DND-41 (cell line): ENCODE measurements around the gene FAM222A.

Experiments
- ATAC-seq: fragments of 200-7000 bp; cut with Tn5 transposase; 3 replicates; pipeline ENCODE4 v1.9.1; 2021; ENCODE audit warnings: low read depth; ENCODE audit not compliant: insufficient read depth
- DNase-seq: peaks from one replicate; pipeline ENCODE4 v3.0.0-alpha.2; 2020
- H2AFZ ChIP-seq: 2 replicates; pipeline ENCODE4 v1.6.0; 2012; ENCODE audit warnings: low read depth, low read length
- H3K27ac ChIP-seq: 2 replicates; pipeline ENCODE4 v1.5.1; 2012; ENCODE audit warnings: low read length, inconsistent platforms
- H3K27me3 ChIP-seq: fragments of 200-600 bp; sonication (generic); 2 replicates; pipeline ENCODE4 v1.6.0; 2012; ENCODE audit warnings: low read length, mild to moderate bottlenecking, inconsistent platforms; ENCODE audit not compliant: insufficient read depth, poor library complexity
- H3K36me3 ChIP-seq: 2 replicates; pipeline ENCODE4 v1.5.1; 2012; ENCODE audit warnings: low read length, inconsistent platforms; ENCODE audit not compliant: insufficient read depth
- H3K4me1 ChIP-seq: 2 replicates; pipeline ENCODE4 v1.5.1; 2012; ENCODE audit warnings: mild to moderate bottlenecking, low read length; ENCODE audit not compliant: insufficient read depth
- H3K4me2 ChIP-seq: 2 replicates; pipeline ENCODE4 v1.6.0; 2012; ENCODE audit warnings: mild to moderate bottlenecking, moderate library complexity, low read length, inconsistent platforms; ENCODE audit not compliant: insufficient read depth
- H3K4me3 ChIP-seq, 2 experiments: fragments of 200-600 bp in 1 of 2; shearing (Covaris generic) in 1 of 2; 2 replicates each; pipeline ENCODE4 v1.5.1; 2012 to 2016; ENCODE audit warnings: inconsistent platforms in 2 of 2, low read length in 2 of 2, mild to moderate bottlenecking in 2 of 2, low read depth in 1 of 2, moderate library complexity in 1 of 2
- H3K79me2 ChIP-seq: 2 replicates; pipeline ENCODE4 v1.6.0; 2012; ENCODE audit warnings: low read length, inconsistent platforms; ENCODE audit not compliant: insufficient read depth
- H3K9ac ChIP-seq: 2 replicates; pipeline ENCODE4 v1.6.0; 2012; ENCODE audit warnings: low read depth, mild to moderate bottlenecking, inconsistent platforms, low read length, moderate library complexity
- H3K9me3 ChIP-seq: 2 replicates; pipeline ENCODE4 v1.5.1; 2012; ENCODE audit warnings: low read length, moderate library complexity, mild to moderate bottlenecking, inconsistent platforms; ENCODE audit not compliant: insufficient read depth, severe bottlenecking
- H4K20me1 ChIP-seq: 2 replicates; pipeline ENCODE4 v1.6.0; 2012; ENCODE audit warnings: low read length; ENCODE audit not compliant: insufficient read depth
- CTCF ChIP-seq: IDR thresholded peaks from 2 replicates; pipeline ENCODE4 v1.5.1; 2012; ENCODE audit warnings: borderline replicate concordance, low read length, moderate library complexity, mild to moderate bottlenecking; ENCODE audit not compliant: poor library complexity, severe bottlenecking; ENCODE audit errors: extremely low read depth
- EZH2 ChIP-seq: IDR thresholded peaks from 3 replicates; pipeline ENCODE4 v1.6.1; 2012; ENCODE audit warnings: borderline replicate concordance, low read depth, mild to moderate bottlenecking, moderate library complexity, low read length, inconsistent platforms; ENCODE audit not compliant: severe bottlenecking

Gene FAM222A

GRCh38 chr12:109744986-109745942, 31.6 kb downstream of the FAM222A start:
- Histone ChIP-seq H3K4me2 (no peak overlapping the region), H3K27me3 (no peaks in the 10 kb centered on the region), H3K4me3 (no peak overlapping the region), H2AFZ (no peak overlapping the region), H3K36me3 (no peaks in the 10 kb centered on the region), H4K20me1 (no peaks in the 10 kb centered on the region; the same call in 1 of the 2 replicates), H3K9ac (no peak overlapping the region), H3K79me2 (no peaks in the 10 kb centered on the region), H3K27ac (no peak overlapping the region), H3K4me1 (no peaks in the 10 kb centered on the region), H3K9me3 (no peaks in the 10 kb centered on the region)
- ATAC-seq (no peak), DNase-seq (no peak)
- TF ChIP-seq CTCF (no peak), EZH2 (no peak)

GRCh38 chr12:109752117-109753053, 38.8 kb downstream of the FAM222A start:
- no peaks in the 10 kb centered on the region for H3K79me2 ChIP-seq
- TF ChIP-seq CTCF (no peak), EZH2 (no peak)
- H3K27ac ChIP-seq = no peak overlapping the region
- H4K20me1 ChIP-seq = no peaks in the 10 kb centered on the region
- H3K27me3 ChIP-seq = no peaks in the 10 kb centered on the region
- ATAC-seq = no peak
- H3K4me2 ChIP-seq = no peak overlapping the region
- peaks cover 5% of the 10 kb centered on the region for H3K9me3 ChIP-seq
- H3K9ac ChIP-seq = no peak overlapping the region
- H3K36me3 ChIP-seq = no peaks in the 10 kb centered on the region
- H3K4me3 ChIP-seq = no peak overlapping the region
- no peak overlapping the region for H2AFZ ChIP-seq
- no peaks in the 10 kb centered on the region for H3K4me1 ChIP-seq
- no peak for DNase-seq

- Histone ChIP-seq H3K36me3 (no peaks in the 10 kb centered on the region), H3K79me2 (no peaks in the 10 kb centered on the region), H3K9ac (no peak overlapping the region), H3K4me3 (no peak overlapping the region), H3K27ac (no peak overlapping the region), H3K4me1 (no peaks in the 10 kb centered on the region), H3K9me3 (peaks cover 5% of the 10 kb centered on the region), H4K20me1 (no peaks in the 10 kb centered on the region), H2AFZ (no peak overlapping the region), H3K4me2 (no peak overlapping the region), H3K27me3 (no peaks in the 10 kb centered on the region)
- DNase-seq (no peak), ATAC-seq (no peak)
- TF ChIP-seq CTCF = no peak
- TF ChIP-seq EZH2 = no peak
Measured at GRCh38 chr12:109753054-109753401, 39.4 kb downstream of the FAM222A start.
